GM12875 (cell line): Measurements from ENCODE around the gene C10orf105.

ENCODE experiments used
- H3K4me3 ChIP-seq: one replicate; pipeline ENCODE4 v1.5.1; 2011; ENCODE audit warnings: low read depth, low read length, control low read depth
- TF ChIP-seq, protein P1 (sequence below): IDR thresholded peaks from 2 replicates; pipeline ENCODE4 v1.5.1; 2011; ENCODE audit warnings: low read depth, mild to moderate bottlenecking, control low read depth, inconsistent platforms, low read length, moderate library complexity, borderline replicate concordance; ENCODE audit not compliant: insufficient read depth

The C10orf105 gene

DNA sequence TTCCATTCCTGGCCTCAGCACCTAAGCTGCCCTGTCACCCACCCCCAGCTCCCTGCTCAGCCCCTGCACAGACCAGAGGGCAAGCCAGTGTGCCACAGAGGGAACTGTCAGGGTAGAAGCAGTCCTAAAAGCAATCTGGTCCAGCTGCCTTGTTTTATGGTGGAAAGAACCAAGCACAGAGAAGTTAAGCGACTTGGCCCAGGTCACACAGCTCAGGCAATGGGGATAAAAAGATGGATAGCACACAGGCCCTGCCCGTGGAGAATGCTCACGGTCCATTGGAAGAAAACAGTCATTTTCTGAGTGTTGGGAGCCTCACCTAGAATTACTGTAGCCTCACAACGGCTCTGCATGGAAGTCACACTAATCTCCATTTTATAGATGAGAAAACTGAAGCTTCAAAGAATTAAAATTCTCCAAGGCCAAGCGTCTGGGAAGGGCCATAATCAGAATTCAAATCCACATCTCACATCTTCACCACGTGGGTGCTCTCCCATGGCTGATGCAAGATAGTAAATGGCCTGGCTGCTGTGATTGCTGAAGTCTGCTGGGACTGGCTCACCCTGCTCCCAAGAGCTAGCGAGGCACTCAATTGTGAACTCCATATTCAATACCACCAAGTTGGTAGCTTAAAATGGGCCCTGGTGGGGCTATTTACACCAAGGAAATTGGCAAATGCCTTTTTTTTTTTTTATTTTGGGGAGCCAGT lies 26.8 kb downstream of the C10orf105 start:
- TF ChIP-seq, protein P1, sequence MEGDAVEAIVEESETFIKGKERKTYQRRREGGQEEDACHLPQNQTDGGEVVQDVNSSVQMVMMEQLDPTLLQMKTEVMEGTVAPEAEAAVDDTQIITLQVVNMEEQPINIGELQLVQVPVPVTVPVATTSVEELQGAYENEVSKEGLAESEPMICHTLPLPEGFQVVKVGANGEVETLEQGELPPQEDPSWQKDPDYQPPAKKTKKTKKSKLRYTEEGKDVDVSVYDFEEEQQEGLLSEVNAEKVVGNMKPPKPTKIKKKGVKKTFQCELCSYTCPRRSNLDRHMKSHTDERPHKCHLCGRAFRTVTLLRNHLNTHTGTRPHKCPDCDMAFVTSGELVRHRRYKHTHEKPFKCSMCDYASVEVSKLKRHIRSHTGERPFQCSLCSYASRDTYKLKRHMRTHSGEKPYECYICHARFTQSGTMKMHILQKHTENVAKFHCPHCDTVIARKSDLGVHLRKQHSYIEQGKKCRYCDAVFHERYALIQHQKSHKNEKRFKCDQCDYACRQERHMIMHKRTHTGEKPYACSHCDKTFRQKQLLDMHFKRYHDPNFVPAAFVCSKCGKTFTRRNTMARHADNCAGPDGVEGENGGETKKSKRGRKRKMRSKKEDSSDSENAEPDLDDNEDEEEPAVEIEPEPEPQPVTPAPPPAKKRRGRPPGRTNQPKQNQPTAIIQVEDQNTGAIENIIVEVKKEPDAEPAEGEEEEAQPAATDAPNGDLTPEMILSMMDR, result no peak
- H3K4me3 ChIP-seq, result no peak overlapping the region

DNA sequence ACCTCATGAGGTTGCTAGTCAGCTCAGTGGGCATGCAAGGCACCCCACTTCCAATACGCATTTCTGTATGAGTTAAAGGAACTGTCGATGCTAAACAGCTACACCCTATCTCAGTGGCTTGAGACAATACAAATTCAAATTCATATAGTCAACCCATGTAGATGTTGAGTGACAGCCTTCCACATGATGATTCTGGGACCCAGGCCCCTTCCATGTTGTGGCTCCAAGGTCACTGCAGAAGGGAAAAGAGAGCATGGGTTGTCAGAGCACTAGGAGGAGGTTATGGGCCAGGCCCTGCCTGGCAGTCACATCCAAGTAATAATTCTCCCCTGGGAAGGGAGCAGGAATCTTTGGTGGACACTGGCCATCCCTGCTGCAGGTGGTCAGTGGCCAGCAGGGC lies 28.2 kb downstream of the C10orf105 start:
- TF ChIP-seq, protein P1, result no peak
- no peak overlapping the region for H3K4me3 ChIP-seq

DNA sequence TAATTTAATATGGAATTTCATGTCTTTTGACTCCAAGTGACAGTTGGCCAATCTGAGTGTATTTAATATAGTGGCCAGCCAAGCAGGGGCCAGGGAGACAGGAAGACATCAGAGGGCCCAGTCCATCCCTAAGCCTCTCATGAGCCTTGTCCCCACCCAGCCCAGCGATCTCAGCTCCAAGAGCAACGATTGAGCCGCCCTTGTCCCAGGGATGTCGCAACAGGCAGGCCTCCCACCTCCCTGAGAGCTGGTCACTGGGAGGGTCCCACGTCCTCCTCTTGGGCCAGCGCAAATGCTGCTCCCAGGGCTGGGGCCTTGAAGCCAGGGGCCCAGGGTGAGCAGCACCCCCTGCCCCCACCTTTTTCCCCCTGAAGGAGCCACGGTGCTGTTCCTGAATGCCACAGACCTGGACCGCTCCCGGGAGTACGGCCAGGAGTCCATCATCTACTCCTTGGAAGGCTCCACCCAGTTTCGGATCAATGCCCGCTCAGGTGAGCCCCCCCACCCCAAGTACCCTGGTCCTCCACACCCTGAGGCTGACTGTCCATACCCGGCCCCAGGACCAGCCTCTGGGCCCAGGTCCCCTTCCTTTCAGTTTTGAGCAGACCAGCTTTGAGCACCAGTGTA lies 29.4 kb downstream of the C10orf105 start:
- TF ChIP-seq, protein P1, result no peak
- H3K4me3 ChIP-seq, result no peak overlapping the region

DNA sequence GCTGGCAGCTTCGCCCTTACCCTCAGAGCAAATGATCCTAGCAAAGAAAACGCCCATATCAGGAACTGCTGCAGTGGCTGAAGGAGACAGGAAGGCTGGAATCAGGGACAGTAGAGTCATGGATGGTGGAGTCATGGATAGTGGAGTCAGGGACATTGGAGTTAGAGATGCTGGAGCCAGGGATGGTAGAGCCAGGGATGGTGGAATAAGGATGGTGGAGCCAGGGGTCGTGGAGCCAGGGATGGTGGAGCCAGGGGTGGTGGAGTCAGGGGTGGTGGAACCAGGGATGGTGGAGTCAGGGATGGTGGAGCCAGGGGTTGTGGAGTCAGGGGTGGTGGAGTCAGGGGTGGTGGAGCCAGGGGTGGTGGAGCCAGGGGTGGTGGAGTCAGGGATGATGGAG lies 31.3 kb downstream of the C10orf105 start:
- H3K4me3 ChIP-seq, result no peak overlapping the region
- TF ChIP-seq, protein P1, result no peak

DNA sequence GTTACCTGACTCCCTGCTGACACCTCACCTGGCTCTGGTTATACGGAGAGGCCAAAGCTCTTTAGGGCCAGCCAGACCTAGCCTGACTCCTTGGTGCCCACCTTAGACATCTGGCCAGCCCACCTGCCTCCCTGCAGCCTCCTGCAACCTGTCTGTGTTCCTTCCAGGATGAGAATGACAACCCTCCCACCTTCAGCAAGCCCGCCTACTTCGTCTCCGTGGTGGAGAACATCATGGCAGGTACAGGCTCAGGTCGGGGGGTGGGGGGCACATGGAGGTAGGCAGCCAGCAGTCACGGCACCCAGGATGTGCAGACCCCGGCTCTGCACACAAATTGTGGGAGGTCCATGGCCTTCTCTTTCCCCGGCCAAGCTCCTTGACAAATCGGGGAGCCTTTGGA lies 32.1 kb downstream of the C10orf105 start:
- TF ChIP-seq, protein P1, result no peak
- H3K4me3 ChIP-seq, result no peak overlapping the region

DNA sequence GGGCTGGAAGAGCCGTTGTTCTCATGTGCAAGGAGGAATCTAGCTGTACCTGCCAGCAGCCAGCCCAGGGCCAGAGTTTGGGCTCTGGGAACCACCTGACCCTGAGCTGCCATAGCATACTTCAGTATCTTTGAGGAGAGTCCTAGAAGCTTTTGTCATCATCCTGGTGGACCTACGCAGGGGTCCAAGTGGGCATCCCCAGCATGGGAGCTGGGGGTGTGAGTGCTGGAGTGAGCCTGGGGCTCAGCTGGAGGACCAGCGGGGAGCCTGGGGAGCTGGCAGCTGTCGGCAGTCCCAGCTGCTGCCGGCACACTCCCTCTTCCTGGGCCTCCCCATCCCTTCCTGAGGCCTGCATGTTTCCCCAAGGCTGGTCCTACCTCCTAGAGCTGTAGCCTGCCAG lies 32.5 kb downstream of the C10orf105 start:
- TF ChIP-seq, protein P1, result no peak
- H3K4me3 ChIP-seq, result no peak overlapping the region
